OCI-LY7 (cell line): ENCODE results near the gene LHX4. TPM values are rescaled to one million over a fixed set of nuclear protein-coding genes. Genes with fewer than 3 reads are reported as not detected.

Experiments used
- BruUV-seq: library from RNA; stranded (reverse); fragments of 400-500 nt; replicated peaks from 2 replicates; lab custom pipeline; 2021; lab: Mats Ljungman, UMichigan
- CTCF ChIA-PET: fragments of 300-600 bp; sonication (Branson Sonifier 250); formaldehyde crosslinking; loops from one replicate; lab custom pipeline; 2022; ENCODE audit warnings: antibody characterized with exemption; ENCODE audit not compliant: unreplicated experiment; lab: Charles Lee
- POLR2A ChIA-PET: fragments of 300-600 bp; sonication (Branson Sonifier 250); formaldehyde crosslinking; loops from one replicate; lab custom pipeline; 2022; ENCODE audit warnings: antibody characterized with exemption; lab: Charles Lee
- DNase-seq: peaks from one replicate; pipeline ENCODE4 v3.0.0-alpha.2; 2015; ENCODE audit warnings: low spot score
- H2AFZ ChIP-seq: fragments of 200-600 bp; sonication (generic), shearing (Covaris generic); 2 replicates; pipeline ENCODE4 v1.6.1; 2014; ENCODE audit warnings: mild to moderate bottlenecking, antibody characterized with exemption, low read length, moderate library complexity
- H3K27ac ChIP-seq: fragments of 200-600 bp; sonication (generic); 2 replicates; pipeline ENCODE4 v1.5.1; 2014; ENCODE audit warnings: mixed run types, low read depth, mild to moderate bottlenecking, moderate library complexity, low read length, inconsistent platforms; ENCODE audit not compliant: poor library complexity, severe bottlenecking
- H3K36me3 ChIP-seq: fragments of 200-600 bp; sonication (generic); 2 replicates; pipeline ENCODE4 v1.6.1; 2014; ENCODE audit warnings: mild to moderate bottlenecking, antibody characterized with exemption, low read length, moderate library complexity, mixed read lengths; ENCODE audit not compliant: insufficient read depth
- H3K4me1 ChIP-seq: fragments of 200-600 bp; sonication (generic); 2 replicates; pipeline ENCODE4 v1.5.1; 2014; ENCODE audit warnings: mild to moderate bottlenecking, low read length; ENCODE audit not compliant: insufficient read depth, poor library complexity, severe bottlenecking
- H3K4me2 ChIP-seq: fragments of 200-600 bp; sonication (generic); 2 replicates; pipeline ENCODE4 v1.6.1; 2014; ENCODE audit warnings: mild to moderate bottlenecking, low read length
- H3K4me3 ChIP-seq: fragments of 200-600 bp; sonication (generic); 2 replicates; pipeline ENCODE4 v1.5.1; 2014; ENCODE audit warnings: mild to moderate bottlenecking, low read depth, low read length; ENCODE audit not compliant: poor library complexity, severe bottlenecking
- H3K79me2 ChIP-seq: fragments of 200-600 bp; sonication (generic); 2 replicates; pipeline ENCODE4 v1.6.1; 2016; ENCODE audit warnings: low read depth, mild to moderate bottlenecking, low read length, moderate library complexity, mixed read lengths; ENCODE audit not compliant: insufficient read depth
- H3K9me2 ChIP-seq: fragments of 200-600 bp; sonication (generic); 2 replicates; pipeline ENCODE4 v1.6.1; 2016; ENCODE audit warnings: mild to moderate bottlenecking, low read length, mixed read lengths; ENCODE audit not compliant: insufficient read depth
- H3K9me3 ChIP-seq: fragments of 200-600 bp; sonication (generic); 2 replicates; pipeline ENCODE4 v1.6.1; 2014; ENCODE audit warnings: mild to moderate bottlenecking, mixed run types, low read length, mixed read lengths
- H4K20me1 ChIP-seq: fragments of 200-600 bp; sonication (generic); 2 replicates; pipeline ENCODE4 v1.6.1; 2014; ENCODE audit warnings: mild to moderate bottlenecking, antibody characterized with exemption, low read length, moderate library complexity, mixed read lengths; ENCODE audit not compliant: insufficient read depth
- EZH2phosphoT487 ChIP-seq: fragments of 200-600 bp; sonication (generic); IDR thresholded peaks from 2 replicates; pipeline ENCODE4 v1.6.1; 2018; ENCODE audit warnings: low read depth, borderline replicate concordance, mild to moderate bottlenecking, mixed run types, antibody characterized with exemption, low read length, moderate library complexity, mixed read lengths
- intact Hi-C: fragments of 100-400 bp; cut with micrococcal nuclease; formaldehyde crosslinking; loops from one replicate; pipeline ENCODE4 v1.10.0; 2022; ENCODE audit not compliant: unreplicated experiment
- total RNA-seq, 2 experiments: library from RNA; depleted of rRNA in 1 of 2; stranded (reverse); fragments of >200 nt in 1 of 2; shearing (Covaris generic) in 1 of 2; gene quantifications; 2 replicates each; pipeline ENCODE4 v1.2.3, GENCODE V29; 2014 to 2022
- TF ChIP-seq, protein P1 (sequence below): fragments of 200-600 bp; sonication (generic); conservative IDR thresholded peaks from 2 replicates; pipeline ENCODE4 v1.5.1; 2014; ENCODE audit warnings: mild to moderate bottlenecking, antibody characterized with exemption, low read length, moderate library complexity, mixed read lengths

The LHX4 gene
- total RNA-seq, 2 experiments from 2014 or later, result 0.06 TPM; not detected in 1

DNA sequence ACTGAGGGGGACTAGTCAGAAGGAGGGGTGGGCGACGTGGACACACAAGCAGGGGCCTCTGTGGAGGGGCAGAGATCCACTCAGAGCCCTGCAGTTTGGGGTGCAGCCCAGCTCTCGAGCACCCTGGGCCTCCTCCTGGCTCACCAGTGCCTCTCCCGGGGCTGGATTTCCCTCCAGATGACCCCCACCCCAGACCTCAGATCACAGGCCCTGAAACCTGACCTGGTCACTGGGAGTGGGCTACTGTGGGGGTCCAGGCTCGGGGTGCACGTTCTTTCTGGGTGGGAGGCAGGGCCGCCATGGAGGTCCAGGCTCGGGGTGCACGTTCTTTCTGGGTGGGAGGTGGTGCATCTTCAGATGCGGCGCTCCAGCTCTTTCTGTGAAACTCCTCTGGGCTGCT lies 10.3 kb upstream of the LHX4 start:
- Histone ChIP-seq H2AFZ (no peak overlapping the region), H3K4me3 (no peak overlapping the region), H3K27ac (no peak overlapping the region), H4K20me1 (no peaks in the 10 kb centered on the region), H3K36me3 (no peaks in the 10 kb centered on the region), H3K79me2 (no peaks in the 10 kb centered on the region), H3K4me2 (no peak overlapping the region), H3K4me1 (no peaks in the 10 kb centered on the region), H3K9me3 (no peaks in the 10 kb centered on the region), H3K9me2 (no peaks in the 10 kb centered on the region)
- no TSS peak for BruUV-seq
- POLR2A ChIA-PET, result no interaction called here
- no peak for TF ChIP-seq EZH2phosphoT487
- TF ChIP-seq, protein P1, sequence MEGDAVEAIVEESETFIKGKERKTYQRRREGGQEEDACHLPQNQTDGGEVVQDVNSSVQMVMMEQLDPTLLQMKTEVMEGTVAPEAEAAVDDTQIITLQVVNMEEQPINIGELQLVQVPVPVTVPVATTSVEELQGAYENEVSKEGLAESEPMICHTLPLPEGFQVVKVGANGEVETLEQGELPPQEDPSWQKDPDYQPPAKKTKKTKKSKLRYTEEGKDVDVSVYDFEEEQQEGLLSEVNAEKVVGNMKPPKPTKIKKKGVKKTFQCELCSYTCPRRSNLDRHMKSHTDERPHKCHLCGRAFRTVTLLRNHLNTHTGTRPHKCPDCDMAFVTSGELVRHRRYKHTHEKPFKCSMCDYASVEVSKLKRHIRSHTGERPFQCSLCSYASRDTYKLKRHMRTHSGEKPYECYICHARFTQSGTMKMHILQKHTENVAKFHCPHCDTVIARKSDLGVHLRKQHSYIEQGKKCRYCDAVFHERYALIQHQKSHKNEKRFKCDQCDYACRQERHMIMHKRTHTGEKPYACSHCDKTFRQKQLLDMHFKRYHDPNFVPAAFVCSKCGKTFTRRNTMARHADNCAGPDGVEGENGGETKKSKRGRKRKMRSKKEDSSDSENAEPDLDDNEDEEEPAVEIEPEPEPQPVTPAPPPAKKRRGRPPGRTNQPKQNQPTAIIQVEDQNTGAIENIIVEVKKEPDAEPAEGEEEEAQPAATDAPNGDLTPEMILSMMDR, result no peak
- intact Hi-C loops, result no loop called here
- DNase-seq, result no peak
- CTCF ChIA-PET, result no interaction called here

DNA sequence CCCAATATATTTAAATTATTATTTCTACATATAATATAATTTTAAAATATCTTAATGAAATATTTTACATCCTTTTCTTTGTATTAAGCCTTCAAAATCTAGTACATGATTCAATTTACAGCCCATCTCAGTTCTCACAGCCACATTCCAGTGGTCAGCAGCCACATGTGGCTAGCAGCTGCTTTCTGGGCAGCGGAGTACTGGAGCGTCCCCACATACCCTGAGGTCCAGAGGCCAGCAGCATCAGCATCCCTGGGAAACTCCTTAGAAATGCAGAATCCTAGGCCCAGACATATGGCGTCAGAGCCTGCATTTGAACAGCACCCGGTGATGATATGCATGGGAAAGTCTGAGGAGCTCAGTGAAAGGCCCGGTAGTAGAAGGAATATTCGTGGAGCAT lies 8.6 kb upstream of the LHX4 start:
- POLR2A ChIA-PET, result no interaction called here
- Histone ChIP-seq H3K36me3 (no peaks in the 10 kb centered on the region), H3K9me2 (no peaks in the 10 kb centered on the region), H3K4me3 (no peak overlapping the region), H3K27ac (no peak overlapping the region), H2AFZ (no peak overlapping the region), H3K4me1 (no peaks in the 10 kb centered on the region), H3K9me3 (no peaks in the 10 kb centered on the region), H4K20me1 (no peaks in the 10 kb centered on the region), H3K4me2 (no peak overlapping the region), H3K79me2 (no peaks in the 10 kb centered on the region)
- BruUV-seq, result no TSS peak
- TF ChIP-seq, protein P1, result no peak
- no peak for TF ChIP-seq EZH2phosphoT487
- CTCF ChIA-PET, result no interaction called here
- no peak for DNase-seq
- intact Hi-C loops, result no loop called here

DNA sequence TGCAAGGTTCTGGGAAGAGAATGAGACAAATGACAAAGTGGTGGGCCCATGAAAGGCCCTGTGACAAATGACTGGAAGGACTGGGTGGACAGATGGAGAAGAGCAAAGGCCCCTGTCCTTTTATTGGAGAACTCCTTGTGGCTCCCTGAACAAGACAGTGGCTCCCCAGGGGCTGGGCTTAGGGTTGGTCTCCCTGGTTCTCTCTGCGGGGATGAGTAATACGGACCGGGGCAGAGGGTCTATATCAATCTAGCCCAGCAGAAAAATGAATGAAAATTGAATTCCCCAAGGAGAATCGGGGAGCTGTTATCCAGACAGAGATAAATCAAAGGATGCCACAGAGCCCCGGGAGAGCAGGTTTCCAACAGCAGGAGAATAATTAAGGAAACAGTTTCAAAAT lies 5.2 kb upstream of the LHX4 start:
- H2AFZ ChIP-seq, result no peak overlapping the region
- ChIA-PET CTCF (no interaction called here), POLR2A (no interaction called here)
- H3K27ac ChIP-seq, result no peak overlapping the region
- no peak for TF ChIP-seq EZH2phosphoT487
- TF ChIP-seq, protein P1, result no peak
- intact Hi-C loops, result no loop called here
- H3K4me2 ChIP-seq, result no peak overlapping the region
- no peaks in the 10 kb centered on the region for H4K20me1 ChIP-seq
- no peak overlapping the region for H3K4me3 ChIP-seq
- no peaks in the 10 kb centered on the region for H3K9me2 ChIP-seq
- H3K4me1 ChIP-seq, result no peaks in the 10 kb centered on the region
- no peak for DNase-seq
- H3K9me3 ChIP-seq, result no peaks in the 10 kb centered on the region
- BruUV-seq, result no TSS peak
- no peaks in the 10 kb centered on the region for H3K36me3 ChIP-seq
- H3K79me2 ChIP-seq, result no peaks in the 10 kb centered on the region
